GM23338 (cell line): ENCODE results near the gene FAM193B.

Experiments used
- CREB1 ChIP-seq: fragments of 250-450 bp; sonication (Bioruptor Pico); IDR thresholded peaks from 2 replicates; pipeline ENCODE4 v1.5.0; 2020; ENCODE audit warnings: low read depth, mild to moderate bottlenecking, moderate library complexity
- CTCF ChIP-seq, 2 experiments: fragments of 200-600 bp in 1 of 2; sonication (generic) in 1 of 2; conservative IDR thresholded peaks; 2 replicates each; pipeline versions ENCODE4 v1.5.1 to v1.6.1; 2016 to 2017; ENCODE audit warnings: antibody characterized with exemption in 2 of 2, low read depth in 2 of 2, mild to moderate bottlenecking in 2 of 2, moderate library complexity in 1 of 2
- ETS1 ChIP-seq: IDR thresholded peaks from 2 replicates; pipeline ENCODE4 v1.6.1; 2016; ENCODE audit warnings: antibody characterized with exemption
- EZH2 ChIP-seq: fragments of 200-600 bp; sonication (generic); IDR thresholded peaks from one replicate; pipeline ENCODE4 v1.8.0; 2017; ENCODE audit warnings: antibody characterized with exemption, mild to moderate bottlenecking, low read depth; ENCODE audit not compliant: unreplicated experiment
- EZH2phosphoT487 ChIP-seq: fragments of 200-600 bp; sonication (generic); IDR thresholded peaks from one replicate; pipeline ENCODE4 v1.8.1; 2018; ENCODE audit warnings: antibody characterized with exemption; ENCODE audit not compliant: unreplicated experiment
- JUNB ChIP-seq: IDR thresholded peaks from one replicate; pipeline ENCODE4 v1.6.1; 2016; ENCODE audit warnings: antibody characterized with exemption; ENCODE audit not compliant: unreplicated experiment
- POLR2AphosphoS5 ChIP-seq: IDR thresholded peaks from 2 replicates; pipeline ENCODE4 v1.6.1; 2016; ENCODE audit warnings: antibody characterized with exemption, low read depth
- REST ChIP-seq: IDR thresholded peaks from one replicate; pipeline ENCODE4 v1.6.1; 2018; ENCODE audit warnings: antibody characterized with exemption; ENCODE audit not compliant: unreplicated experiment
- STAT1 ChIP-seq: IDR thresholded peaks from one replicate; pipeline ENCODE4 v1.6.1; 2016; ENCODE audit warnings: antibody characterized with exemption; ENCODE audit not compliant: unreplicated experiment
- ZNF331 ChIP-seq: fragments of 250-450 bp; sonication (Bioruptor Pico); IDR thresholded peaks from 2 replicates; pipeline ENCODE4 v1.5.0; 2020; ENCODE audit warnings: low read depth, mild to moderate bottlenecking, moderate library complexity

- no peak for TF ChIP-seq CTCF (conservative IDR thresholded peaks at IDR 0.05; ENCODE audit: low read depth in 2 of 2)
- TF ChIP-seq REST = no peak
- TF ChIP-seq ZNF331 (CRISPR knock-in tag) = no peak
- TF ChIP-seq POLR2AphosphoS5 = no peak
- no peak for TF ChIP-seq EZH2phosphoT487
- no peak for TF ChIP-seq EZH2
- no peak for TF ChIP-seq CREB1
- TF ChIP-seq JUNB = no peak
- TF ChIP-seq ETS1 = no peak
- TF ChIP-seq STAT1 = no peak
Observed at GRCh38 chr5:177548495-177548894, 5.9 kb downstream of the FAM193B start.
